DND-41 (cell line): ENCODE results near the gene GM2A.

Source experiments
- CTCF ChIP-seq: IDR thresholded peaks from 2 replicates; pipeline ENCODE4 v1.5.1; 2012; ENCODE audit warnings: borderline replicate concordance, low read length, moderate library complexity, mild to moderate bottlenecking; ENCODE audit not compliant: poor library complexity, severe bottlenecking; ENCODE audit errors: extremely low read depth
- EZH2 ChIP-seq: IDR thresholded peaks from 3 replicates; pipeline ENCODE4 v1.6.1; 2012; ENCODE audit warnings: borderline replicate concordance, low read depth, mild to moderate bottlenecking, moderate library complexity, low read length, inconsistent platforms; ENCODE audit not compliant: severe bottlenecking

GRCh38 chr5:151274666-151275065 lies 21.7 kb downstream of the GM2A start:
- no peak for TF ChIP-seq CTCF
- TF ChIP-seq EZH2 = no peak
